Measurements from ENCODE around the gene NRIP3.
"Not testable (repeated sequence)": the region's sequence is repeated elsewhere in the genome, so short reads cannot be mapped to it uniquely, and the experiment has no call there.

Gene NRIP3

DNA sequence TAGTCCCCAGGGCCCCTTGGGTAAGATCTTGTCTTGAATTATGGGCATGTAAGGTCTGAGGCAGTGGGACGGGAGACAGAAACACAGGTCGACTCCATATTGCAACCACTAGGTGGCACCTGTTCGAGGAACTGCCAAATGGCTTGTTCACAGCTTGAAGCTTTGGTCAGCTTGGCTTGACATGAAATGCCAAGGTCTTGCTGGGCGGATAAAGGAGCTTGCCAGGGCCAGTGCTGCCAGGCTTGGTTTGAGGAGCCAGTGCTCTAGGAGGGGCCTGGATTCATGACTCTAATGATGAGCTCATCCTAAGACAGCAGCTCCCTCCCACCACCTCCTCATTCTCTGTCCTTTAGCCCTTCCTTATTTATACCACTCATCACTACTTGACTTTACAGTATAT is 11.9 kb upstream of the NRIP3 start:
- peak in 4 of 5 experiments; percentile 19 to 80 (median 30) for DNase-seq

DNA sequence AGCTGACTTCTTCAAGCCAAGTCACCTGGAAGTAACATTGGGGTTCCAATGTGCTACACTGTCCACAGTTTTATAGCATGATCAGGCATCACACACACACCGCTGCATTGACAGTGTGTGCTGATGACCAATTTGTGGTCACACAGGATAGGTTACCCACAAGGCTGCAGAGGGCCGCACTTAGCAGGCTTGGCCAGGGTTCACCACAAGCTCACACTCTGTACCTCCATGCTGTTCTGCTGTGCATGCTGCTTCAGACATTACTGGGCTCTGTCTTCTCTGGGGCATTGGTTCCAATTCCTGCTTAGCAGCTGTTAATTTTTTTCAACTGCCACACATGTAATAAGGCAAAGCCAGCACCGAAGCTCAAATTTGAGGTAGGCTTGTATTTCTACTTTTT is 11.0 kb upstream of the NRIP3 start:
- DNase-seq: no peak

- no peak for DNase-seq
These were observed 9.6 kb upstream of the NRIP3 start for GRCh38 chr11:9013373-9013772.

DNA sequence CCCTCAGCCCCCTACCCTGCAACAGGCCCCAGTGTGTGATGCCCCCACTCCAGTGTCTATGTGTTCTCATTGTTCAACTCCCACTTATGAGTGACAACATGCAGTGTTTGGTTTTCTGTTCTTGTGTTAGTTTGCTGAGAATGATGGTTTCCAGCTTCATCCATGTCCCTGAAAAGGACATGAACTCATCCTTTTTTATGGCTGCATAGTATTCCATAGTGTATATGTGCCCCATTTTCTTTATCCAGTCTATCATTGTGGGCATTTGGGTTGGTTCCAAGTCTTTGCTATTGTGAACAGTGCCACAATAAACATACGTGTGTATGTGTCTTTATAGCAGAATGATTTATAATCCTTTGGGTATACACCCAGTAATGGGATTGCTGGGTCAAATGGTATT is 5.7 kb upstream of the NRIP3 start:
- not testable (repeated sequence) for DNase-seq

- DNase-seq: no peak
These were observed 4.9 kb upstream of the NRIP3 start for GRCh38 chr11:9008661-9009060.

DNA sequence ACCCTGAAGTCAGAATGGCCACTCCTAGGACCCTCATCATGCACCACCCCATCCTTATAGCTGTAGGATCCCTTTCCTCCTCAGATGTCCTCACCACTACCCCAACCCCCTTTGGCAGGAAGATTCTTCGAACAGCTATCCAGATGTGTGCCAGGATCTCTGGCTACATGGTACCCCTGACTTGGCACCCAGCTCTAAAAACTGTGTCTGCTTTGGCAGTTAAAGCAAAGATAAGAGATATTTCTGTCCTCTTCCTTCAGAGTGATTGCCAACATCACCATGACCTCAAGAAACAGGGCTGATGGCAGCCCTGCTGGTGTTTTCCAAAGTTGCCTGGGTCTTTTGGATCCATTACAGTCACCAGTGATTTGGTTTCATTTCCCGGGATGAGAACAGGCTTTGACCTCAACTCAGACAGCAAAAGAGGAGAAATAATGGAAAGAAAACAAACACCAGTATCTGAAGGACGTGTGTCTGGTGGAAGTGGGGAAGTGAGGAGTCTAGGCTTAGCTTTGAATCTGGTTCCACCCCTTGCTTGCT is 4.3 kb upstream of the NRIP3 start:
- no peak for DNase-seq

GRCh38 chr11:9005087-9005486 is 1.3 kb upstream of the NRIP3 start:
- no peak for DNase-seq

DNA sequence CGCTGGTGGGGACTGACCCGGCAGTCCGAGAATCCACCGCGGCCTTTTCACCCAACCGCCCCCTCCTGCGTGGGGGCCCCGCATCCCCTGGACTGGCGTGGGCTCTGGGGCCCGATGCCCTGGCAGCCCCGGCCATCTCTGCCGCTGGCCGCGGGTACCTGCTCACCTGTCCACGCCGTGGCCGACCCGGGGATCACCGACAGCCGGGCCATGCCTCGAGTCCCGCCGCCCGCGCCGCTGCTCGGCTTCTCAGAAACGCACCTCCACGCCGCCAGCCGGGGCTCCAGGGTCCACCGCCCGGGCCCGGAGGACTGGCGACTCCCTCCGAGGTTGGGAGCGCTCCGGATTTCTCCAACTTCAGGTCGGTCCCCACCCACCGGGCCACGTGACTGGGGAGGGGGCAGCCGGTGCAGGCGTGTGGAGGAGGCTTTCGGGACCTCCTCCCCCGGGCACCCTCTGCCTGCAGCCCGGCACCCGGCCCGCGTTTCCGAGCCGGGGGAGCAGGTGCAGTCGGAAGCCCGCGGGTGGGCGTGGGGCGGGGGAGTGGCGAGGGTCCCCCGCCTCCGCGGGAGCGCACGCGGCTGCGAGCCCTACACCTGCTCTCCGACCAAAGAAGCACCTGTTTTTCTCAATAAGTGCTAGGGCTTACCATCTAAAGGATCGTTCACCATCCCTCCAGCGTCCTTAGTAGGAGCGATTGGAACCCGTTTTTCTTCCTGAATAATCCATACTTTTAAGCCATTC is 554 bp upstream of the NRIP3 start:
- DNase-seq: peak in 2 of 5 experiments; percentile 16 to 17

- DNase-seq: peak in 1 of 5 experiments; percentile 36
These were observed 755 bp downstream of the NRIP3 start for GRCh38 chr11:9002920-9003572.

DNA sequence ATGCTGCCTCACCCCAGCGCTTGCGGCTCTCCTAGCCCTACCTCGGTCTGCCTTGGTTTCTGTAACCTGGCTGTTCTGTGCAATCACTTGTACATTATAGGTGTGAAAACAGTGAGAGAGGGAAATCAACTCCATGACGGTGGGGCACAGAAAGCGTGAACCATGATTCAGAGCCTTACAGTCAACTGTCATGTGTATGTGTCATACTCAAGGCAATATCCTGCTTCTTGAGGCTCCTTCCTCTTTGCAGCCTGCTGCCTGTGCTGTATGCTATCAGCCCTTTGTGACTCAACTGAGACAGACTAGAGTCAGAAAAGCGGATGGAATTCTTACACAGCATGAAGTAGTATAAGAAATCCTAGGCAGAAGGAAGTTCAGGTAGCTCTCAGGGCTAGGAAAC is 2.1 kb downstream of the NRIP3 start:
- DNase-seq: peak in 2 of 5 experiments; percentile 30 to 87

DNA sequence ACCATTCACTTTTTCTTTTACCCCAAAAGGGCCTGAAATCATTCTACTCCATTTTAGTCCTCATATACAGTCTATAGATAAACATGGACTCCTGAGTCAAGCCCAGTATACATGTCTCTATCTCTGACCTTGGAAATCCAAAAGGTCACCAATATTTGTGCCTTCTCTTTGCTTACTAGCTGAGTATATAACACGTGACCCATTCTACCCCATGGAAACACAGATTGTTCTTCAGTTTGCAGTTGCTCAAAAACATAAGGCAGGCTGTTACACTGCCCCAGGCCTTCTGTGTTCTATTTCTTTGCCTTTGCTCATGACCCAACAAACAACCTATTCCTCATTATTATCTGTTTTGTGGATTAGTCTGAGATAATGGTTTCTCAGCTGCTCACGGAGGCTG is 5.8 kb downstream of the NRIP3 start:
- no peak for DNase-seq

- DNase-seq: no peak
These were observed 6.3 kb downstream of the NRIP3 start for GRCh38 chr11:8997451-8997850.

DNA sequence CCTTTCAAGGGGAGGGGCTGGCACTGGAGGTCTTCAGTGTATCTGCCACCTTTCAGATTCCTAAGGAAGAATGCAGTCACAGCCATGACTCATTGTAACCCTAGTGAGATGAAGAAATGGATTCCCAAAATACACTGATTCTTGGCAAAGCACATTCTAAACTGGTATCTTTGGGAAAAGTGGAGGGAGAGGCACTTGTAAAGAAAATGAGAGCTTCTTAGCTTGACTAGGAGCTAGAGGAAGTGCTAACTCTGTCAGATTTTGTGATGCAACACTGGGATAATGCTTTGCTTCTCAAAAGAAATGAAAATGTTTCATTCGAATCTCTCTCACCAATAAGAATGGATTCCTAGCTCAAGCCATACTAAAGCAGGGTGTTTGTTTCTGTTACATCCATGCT is 14.3 kb downstream of the NRIP3 start:
- DNase-seq: no peak

DNA sequence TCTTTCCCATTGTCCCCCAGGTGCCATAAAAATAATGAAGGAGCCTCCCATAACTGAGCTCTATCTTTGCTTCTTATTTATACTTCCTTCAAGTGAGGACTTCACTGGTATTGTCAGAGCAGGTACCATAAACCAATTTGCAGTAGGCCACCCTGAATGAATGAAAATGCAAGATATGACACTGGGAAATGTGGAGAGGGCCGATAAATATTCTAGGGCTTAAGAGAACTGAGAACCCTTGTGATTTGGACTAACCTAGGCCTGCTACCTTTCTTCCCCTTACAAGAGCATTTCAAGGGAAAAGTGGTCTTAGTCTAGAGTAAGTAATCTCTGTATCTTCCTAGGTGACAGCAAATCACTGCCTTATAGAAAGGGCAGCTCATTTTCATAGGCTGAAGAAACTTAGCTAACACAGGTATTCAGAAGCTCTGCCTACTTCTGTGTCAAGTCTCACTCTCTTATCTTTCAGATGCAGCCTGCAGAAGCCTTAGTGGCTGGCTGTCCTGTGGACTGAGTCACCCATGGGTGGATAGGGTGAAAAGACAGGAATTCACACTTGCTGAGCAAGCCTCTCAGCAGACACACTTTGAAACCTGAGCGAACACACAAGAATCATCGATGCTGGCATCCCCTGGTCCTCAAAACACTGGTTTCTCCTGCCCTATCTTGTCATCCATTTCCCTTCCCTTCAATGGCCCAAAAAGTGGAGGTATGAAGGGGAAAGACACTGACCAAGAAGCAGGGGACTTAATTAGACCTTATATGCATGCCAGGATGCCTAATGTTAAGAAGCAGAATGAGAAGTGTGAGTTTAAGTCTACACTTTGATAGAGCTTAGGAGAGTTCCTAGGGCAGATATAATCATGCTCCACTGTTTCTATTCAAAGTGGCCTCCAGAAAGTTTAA is 15.2 kb downstream of the NRIP3 start:
- DNase-seq: no peak

DNA sequence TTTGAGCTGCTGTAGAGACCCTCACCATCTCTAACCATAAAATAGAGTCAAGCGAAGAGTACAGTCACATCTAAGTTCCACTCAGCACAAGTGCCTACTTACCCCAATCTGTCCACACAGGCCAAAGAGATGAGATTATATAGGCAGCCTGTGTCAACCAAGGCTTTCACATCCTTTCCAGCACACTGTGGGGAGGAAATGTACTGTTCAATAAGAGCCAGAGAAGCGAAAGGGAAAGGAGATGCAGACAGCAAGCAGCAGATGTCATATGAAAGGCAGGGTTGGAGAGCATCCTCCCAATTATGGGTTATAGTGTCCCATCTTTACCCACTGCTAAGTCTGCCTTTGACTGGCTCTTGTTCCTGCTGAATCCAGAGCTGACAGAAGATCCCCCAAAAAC is 16.4 kb downstream of the NRIP3 start:
- DNase-seq: peak in 1 of 5 experiments; percentile 57

DNA sequence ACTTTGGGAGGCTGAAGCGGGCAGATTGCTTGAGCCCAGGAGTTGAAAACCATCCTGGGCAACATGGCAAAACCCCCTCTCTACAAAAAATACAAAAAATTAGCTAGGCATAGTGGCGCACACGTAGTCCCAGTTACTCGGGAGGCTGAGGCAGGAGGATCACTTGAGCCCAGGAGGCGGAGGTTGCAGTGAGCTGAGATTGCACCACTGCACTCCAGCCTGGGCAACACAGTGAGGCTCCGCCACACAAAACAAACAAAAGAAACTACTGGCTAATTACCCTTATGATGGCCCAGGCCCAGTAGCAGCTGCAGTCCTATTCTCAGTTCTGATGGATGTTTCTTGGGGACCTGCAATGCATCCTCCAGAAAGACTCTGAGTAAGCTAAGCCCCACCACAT is 17.0 kb downstream of the NRIP3 start:
- DNase-seq: not testable (repeated sequence)

DNA sequence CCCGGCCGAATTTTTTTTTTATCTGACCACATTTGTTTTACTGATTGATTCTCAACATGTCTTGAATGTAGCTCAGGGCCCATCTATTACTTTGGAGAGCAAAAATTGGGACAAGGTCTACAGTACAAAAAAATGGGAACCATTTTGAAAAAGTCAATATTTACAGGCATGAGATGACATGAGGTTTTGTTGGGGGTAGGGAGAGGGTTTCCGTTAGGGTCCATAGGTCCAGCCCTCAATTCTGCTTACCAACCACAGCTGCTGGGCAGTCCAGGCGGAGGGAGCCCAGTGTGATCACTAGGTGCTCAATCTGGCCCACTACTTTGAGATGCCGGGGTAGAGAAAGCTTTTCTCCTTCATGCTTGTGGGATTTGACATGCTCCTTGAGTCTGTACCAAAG is 18.3 kb downstream of the NRIP3 start:
- no peak for DNase-seq

- peak in 1 of 5 experiments; percentile 38 for DNase-seq
These were observed 20.2 kb downstream of the NRIP3 start for GRCh38 chr11:8983552-8983951.

GRCh38 chr11:8980485-8980884 is 23.3 kb downstream of the NRIP3 start:
- no peak for DNase-seq

- DNase-seq: not testable (repeated sequence)
These were observed 24.4 kb downstream of the NRIP3 start for GRCh38 chr11:8979365-8979764.

DNA sequence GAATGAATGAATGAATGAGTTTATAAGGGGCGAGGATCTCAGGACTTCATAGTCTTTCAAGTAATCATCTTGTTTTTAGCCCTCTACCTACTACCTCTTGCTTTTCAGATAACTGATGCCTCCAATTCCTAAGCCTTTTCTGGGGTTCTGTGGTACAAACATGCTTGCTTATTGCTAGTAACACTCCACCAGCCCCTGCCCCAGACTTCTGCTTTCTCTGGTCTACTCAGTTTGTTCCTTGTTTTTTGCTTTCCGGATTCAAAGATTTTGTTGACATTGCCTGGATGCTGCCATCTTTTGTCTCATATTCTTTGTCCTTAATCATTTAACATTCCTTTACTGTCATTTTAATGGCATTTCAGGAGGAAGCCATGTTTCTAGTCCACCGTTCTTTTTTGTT is 30.7 kb downstream of the NRIP3 start:
- DNase-seq: no peak

DNA sequence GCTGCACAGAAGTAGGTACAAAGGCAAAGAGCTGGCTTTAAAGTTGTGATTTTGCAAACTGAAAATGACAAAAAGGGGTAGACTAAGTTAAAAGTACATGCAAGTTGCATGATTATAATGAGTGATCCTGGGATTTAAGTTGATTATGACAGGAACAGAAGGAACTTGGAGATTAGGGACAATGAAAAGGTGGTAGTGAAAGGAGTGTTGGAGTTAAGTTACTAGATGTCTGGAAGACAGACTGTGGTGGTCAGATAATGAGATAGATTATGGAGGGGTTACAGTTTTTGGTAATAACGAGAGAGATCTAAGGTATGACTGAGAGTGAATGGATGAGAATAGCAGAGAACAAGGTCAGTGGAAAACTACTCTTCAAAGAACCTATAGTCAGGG is 31.9 kb downstream of the NRIP3 start:
- no peak for DNase-seq
